Endothelial cell of umbilical vein (primary cell): ENCODE data around the gene CABYR. TPM values are rescaled to one million over a fixed set of nuclear protein-coding genes. Genes with fewer than 3 reads are reported as not detected.

Experiments used
- BruUV-seq: library from RNA; stranded (reverse); fragments of 400-500 nt; replicated peaks from 2 replicates; lab custom pipeline; 2021; lab: Mats Ljungman, UMichigan
- CTCF ChIA-PET: fragments of 300-600, 350-600 bp; sonication (Branson Sonifier 250); formaldehyde crosslinking; loops from one replicate; lab custom pipeline; 2021; ENCODE audit warnings: antibody characterized with exemption, inconsistent platforms; lab: Charles Lee
- POLR2A ChIA-PET: fragments of 300-600, 350-600 bp; sonication (Branson Sonifier 250); formaldehyde crosslinking; loops from one replicate; lab custom pipeline; 2021; ENCODE audit warnings: antibody characterized with exemption, inconsistent platforms; lab: Charles Lee
- DNase-seq: peaks from one replicate; pipeline ENCODE4 v3.0.0-alpha.2; 2011; ENCODE audit warnings: low read depth, low spot score
- FAIRE-seq: peaks from 2 replicates; lab custom pipeline; 2011; peaks lifted over from hg19 to GRCh38; lab: Jason Lieb, UNC
- H2AFZ ChIP-seq: 2 replicates; pipeline ENCODE4 v1.6.0; 2012; ENCODE audit warnings: low read depth, low read length, control low read depth, inconsistent platforms
- H3K27ac ChIP-seq: 2 replicates; pipeline ENCODE4 v1.5.1; 2011; ENCODE audit warnings: low read depth, mild to moderate bottlenecking, control low read depth, low read length, moderate library complexity; ENCODE audit not compliant: insufficient read depth
- H3K27me3 ChIP-seq, 2 experiments: 2 replicates each; pipeline versions ENCODE4 v1.6.0 to v1.6.1; 2011; ENCODE audit warnings: low read length in 2 of 2, mixed read lengths in 1 of 2; ENCODE audit not compliant: control insufficient read depth in 2 of 2, insufficient read depth in 2 of 2
- H3K36me3 ChIP-seq, 2 experiments: 2 replicates in 1 of 2; 3 replicates in 1 of 2; pipeline ENCODE4 v1.5.1; 2011; ENCODE audit warnings: low read length in 2 of 2, mild to moderate bottlenecking in 1 of 2, moderate library complexity in 1 of 2; ENCODE audit not compliant: control insufficient read depth in 2 of 2, insufficient read depth in 2 of 2; ENCODE audit errors: extremely low read depth in 1 of 2
- H3K4me1 ChIP-seq: 3 replicates; pipeline ENCODE4 v1.5.1; 2011; ENCODE audit warnings: mild to moderate bottlenecking, low read length; ENCODE audit not compliant: control insufficient read depth, insufficient read depth; ENCODE audit errors: extremely low read depth
- H3K4me2 ChIP-seq: 2 replicates; pipeline ENCODE4 v1.6.1; 2011; ENCODE audit warnings: low read length, control low read depth, mixed read lengths; ENCODE audit not compliant: insufficient read depth
- H3K4me3 ChIP-seq, 3 experiments: fragments of 200-600 bp in 1 of 3; sonication (generic), shearing (Covaris generic) in 1 of 3; replicated peaks in 1 of 3; 2 replicates each; pipeline ENCODE4 v1.5.1; 2011 to 2016; ENCODE audit warnings: control low read depth in 3 of 3, low read length in 3 of 3, mild to moderate bottlenecking in 2 of 3, inconsistent platforms in 1 of 3, low read depth in 1 of 3, moderate library complexity in 1 of 3; ENCODE audit not compliant: insufficient read depth in 1 of 3
- H3K79me2 ChIP-seq: 2 replicates; pipeline ENCODE4 v1.6.0; 2012; ENCODE audit warnings: low read length, inconsistent platforms; ENCODE audit not compliant: control insufficient read depth, insufficient read depth
- H3K9ac ChIP-seq: replicated peaks from 2 replicates; pipeline ENCODE3; 2011; ENCODE audit warnings: low read length, control low read depth; ENCODE audit not compliant: insufficient read depth; ENCODE audit errors: extremely low read depth
- H3K9me1 ChIP-seq: replicated peaks from 3 replicates; pipeline ENCODE4 v1.6.0; 2011; ENCODE audit warnings: mild to moderate bottlenecking, low read length; ENCODE audit not compliant: control insufficient read depth, insufficient read depth; ENCODE audit errors: extremely low read depth
- H3K9me3 ChIP-seq: replicated peaks from 2 replicates; pipeline ENCODE4 v1.5.1; 2012; ENCODE audit warnings: low read length, inconsistent platforms; ENCODE audit not compliant: control insufficient read depth, insufficient read depth
- H4K20me1 ChIP-seq: replicated peaks from 2 replicates; pipeline ENCODE3; 2011; ENCODE audit warnings: mild to moderate bottlenecking, low read length; ENCODE audit not compliant: control insufficient read depth, insufficient read depth; ENCODE audit errors: extremely low read depth
- EZH2 ChIP-seq: IDR thresholded peaks from 2 replicates; pipeline ENCODE4 v1.6.1; 2012; ENCODE audit warnings: borderline replicate concordance, low read depth, mild to moderate bottlenecking, moderate library complexity, low read length, inconsistent platforms; ENCODE audit not compliant: severe bottlenecking
- FOS ChIP-seq: IDR thresholded peaks from 2 replicates; pipeline ENCODE4 v1.6.1; 2011; ENCODE audit warnings: mild to moderate bottlenecking, low read length, moderate library complexity, borderline replicate concordance; ENCODE audit not compliant: insufficient read depth
- GATA2 ChIP-seq: IDR thresholded peaks from 2 replicates; pipeline ENCODE4 v1.7.0; 2011; ENCODE audit warnings: low read depth, mild to moderate bottlenecking, moderate library complexity, mixed read lengths, low read length; ENCODE audit not compliant: insufficient read length, insufficient read depth
- JUN ChIP-seq: IDR thresholded peaks from 2 replicates; pipeline ENCODE4 v1.6.1; 2011; ENCODE audit warnings: borderline replicate concordance, low read depth; ENCODE audit not compliant: insufficient read length, insufficient read depth
- MYC ChIP-seq: IDR thresholded peaks from one replicate; pipeline ENCODE4 v1.6.1; 2011; ENCODE audit warnings: mild to moderate bottlenecking, low read depth, low read length
- POLR2A ChIP-seq: IDR thresholded peaks from 2 replicates; pipeline ENCODE4 v1.6.1; 2012; ENCODE audit warnings: low read depth, mild to moderate bottlenecking, control low read depth, low read length
- POLR2AphosphoS5 ChIP-seq: IDR thresholded peaks from 2 replicates; pipeline ENCODE4 v1.6.1; 2012; ENCODE audit warnings: low read depth, mild to moderate bottlenecking, control low read depth, low read length, moderate library complexity; ENCODE audit not compliant: insufficient read depth
- dilution Hi-C: fragments of 300-500 bp; cut with MboI; formaldehyde crosslinking; loops from one replicate; pipeline ENCODE4 v1.15.0; 2019; ENCODE audit warnings: low sequenced_read_pairs; ENCODE audit not compliant: extremely low pct_ligation_motif_present
- intact Hi-C: fragments of 100-400 bp; cut with micrococcal nuclease; formaldehyde crosslinking; loops from one replicate; pipeline ENCODE4 v1.10.0; 2022
- polyA plus RNA-seq, 4 experiments: library from polyadenylated mRNA; depleted of rRNA in 3 of 4; stranded (reverse) in 3 of 4; unstranded in 1 of 4; fragments of >200 nt; gene quantifications; 2 replicates each; pipeline versions ENCODE4 v1.2.1 to v1.2.3, GENCODE V29; 2011 to 2012; ENCODE audit warnings: missing spikeins in 1 of 4
- total RNA-seq: library from RNA; stranded (reverse); gene quantifications from 2 replicates; pipeline ENCODE4 v1.2.3, GENCODE V29; 2021
- TF ChIP-seq, protein P1 (sequence below), 2 donors: IDR thresholded peaks; 1 replicate in 1 of 2; 2 replicates in 1 of 2; pipeline ENCODE4 v1.5.1; 2011; ENCODE audit warnings: low read length in 2 of 2, mild to moderate bottlenecking in 2 of 2, moderate library complexity in 2 of 2, control low read depth in 1 of 2, inconsistent platforms in 1 of 2, low read depth in 1 of 2; ENCODE audit not compliant: insufficient read depth in 1 of 2; ENCODE audit errors: extremely low read depth in 1 of 2
- TF ChIP-seq, protein P2 (sequence below): IDR thresholded peaks from 2 replicates; pipeline ENCODE4 v1.6.1; 2011; ENCODE audit not compliant: insufficient read depth, insufficient read length

CABYR gene
- total and polyA plus RNA-seq, 2 donors (not counting 3 experiments of a cell fraction or from before 2014, with no cell fraction given), result 3.9 to 8.9 TPM

DNA sequence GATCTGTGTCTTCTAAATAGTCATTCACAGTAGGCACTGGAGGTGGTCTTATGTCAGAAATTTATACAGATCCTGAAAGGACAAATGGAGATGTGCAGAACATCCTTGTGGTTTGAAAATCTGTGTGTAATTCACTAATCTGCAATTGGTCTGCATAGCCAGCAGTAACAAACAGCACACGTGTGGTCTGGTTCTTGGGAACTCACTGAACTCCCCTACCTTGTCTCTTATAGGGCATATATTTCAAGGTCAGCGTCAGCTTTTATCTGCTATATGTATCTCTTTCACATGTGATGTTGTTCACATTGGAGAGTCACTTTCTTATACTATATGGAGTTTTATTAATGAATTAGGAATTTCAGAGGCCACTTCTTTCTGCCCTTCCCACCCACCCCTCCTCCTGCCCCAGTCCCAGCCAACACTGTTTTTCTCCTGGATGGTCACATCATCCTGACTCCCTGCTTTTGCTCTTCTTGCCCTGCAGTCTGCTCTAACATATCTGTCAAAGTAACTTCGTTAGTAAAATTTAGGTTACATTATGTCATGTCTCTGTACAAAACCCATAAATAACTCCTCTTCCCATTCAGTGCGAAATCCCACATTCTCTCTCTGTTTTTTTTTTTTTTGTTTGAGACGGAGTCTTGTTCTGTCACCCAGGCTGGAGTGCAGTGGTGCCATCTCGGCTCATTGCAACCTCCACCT, 35.4 kb upstream of the CABYR start:
- H3K4me1 ChIP-seq, result no peaks in the 10 kb centered on the region
- H3K79me2 ChIP-seq, result no peaks in the 10 kb centered on the region
- BruUV-seq, result no TSS peak
- H3K36me3 ChIP-seq, result no peaks in the 10 kb centered on the region
- H3K9me1 ChIP-seq, result no peaks in the 10 kb centered on the region
- no peaks in the 10 kb centered on the region for H4K20me1 ChIP-seq
- CTCF ChIA-PET, result interaction anchor here (1.3 to 1.4 kb wide), 2 partner anchors 12 to 22 kb away, joined by 3 read pairs; no protein-coding TSS in a partner anchor
- no peak overlapping the region for H3K4me2 ChIP-seq
- H3K27ac ChIP-seq, result no peak overlapping the region
- dilution Hi-C loops, result loop anchor here (25.0 kb wide), 1 partner anchor 491 kb away; no protein-coding TSS in a partner anchor
- no peak overlapping the region for H3K9ac ChIP-seq
- no peak for FAIRE-seq
- no peak for DNase-seq
- POLR2A ChIA-PET, result no interaction called here
- TF ChIP-seq, protein P1, sequence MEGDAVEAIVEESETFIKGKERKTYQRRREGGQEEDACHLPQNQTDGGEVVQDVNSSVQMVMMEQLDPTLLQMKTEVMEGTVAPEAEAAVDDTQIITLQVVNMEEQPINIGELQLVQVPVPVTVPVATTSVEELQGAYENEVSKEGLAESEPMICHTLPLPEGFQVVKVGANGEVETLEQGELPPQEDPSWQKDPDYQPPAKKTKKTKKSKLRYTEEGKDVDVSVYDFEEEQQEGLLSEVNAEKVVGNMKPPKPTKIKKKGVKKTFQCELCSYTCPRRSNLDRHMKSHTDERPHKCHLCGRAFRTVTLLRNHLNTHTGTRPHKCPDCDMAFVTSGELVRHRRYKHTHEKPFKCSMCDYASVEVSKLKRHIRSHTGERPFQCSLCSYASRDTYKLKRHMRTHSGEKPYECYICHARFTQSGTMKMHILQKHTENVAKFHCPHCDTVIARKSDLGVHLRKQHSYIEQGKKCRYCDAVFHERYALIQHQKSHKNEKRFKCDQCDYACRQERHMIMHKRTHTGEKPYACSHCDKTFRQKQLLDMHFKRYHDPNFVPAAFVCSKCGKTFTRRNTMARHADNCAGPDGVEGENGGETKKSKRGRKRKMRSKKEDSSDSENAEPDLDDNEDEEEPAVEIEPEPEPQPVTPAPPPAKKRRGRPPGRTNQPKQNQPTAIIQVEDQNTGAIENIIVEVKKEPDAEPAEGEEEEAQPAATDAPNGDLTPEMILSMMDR (IDR thresholded peaks at IDR 0.05; ENCODE audit: extremely low read depth in 1 of 2, insufficient read depth in 1 of 2, low read depth in 1 of 2, low read length in 2 of 2), result no peak
- TF ChIP-seq POLR2AphosphoS5 (no peak), GATA2 (no peak)
- no peaks in the 10 kb centered on the region for H3K27me3 ChIP-seq
- H3K4me3 ChIP-seq, result no peak overlapping the region
- intact Hi-C loops, result no loop called here
- no peak overlapping the region for H2AFZ ChIP-seq
- no peaks in the 10 kb centered on the region for H3K9me3 ChIP-seq

DNA sequence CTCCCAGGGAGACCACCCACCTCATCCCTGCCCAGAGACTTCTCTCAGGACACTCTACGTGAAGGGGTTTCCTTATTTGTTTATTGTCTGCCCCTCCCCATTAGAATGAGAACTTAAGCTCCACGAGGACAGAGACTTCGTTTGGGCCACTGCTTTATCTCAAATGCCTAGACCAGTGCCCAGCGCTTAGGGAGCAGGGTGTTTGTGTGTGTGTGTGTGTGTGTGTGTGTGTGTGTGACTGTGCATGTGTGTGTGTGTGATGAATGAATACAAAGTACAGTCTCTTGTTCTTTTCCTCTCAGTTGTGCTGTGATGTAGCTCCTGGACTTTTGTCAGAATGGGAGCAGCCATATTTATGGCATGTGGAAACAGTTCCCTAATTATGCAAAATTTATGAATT, 34.4 kb upstream of the CABYR start:
- no peak overlapping the region for H3K27ac ChIP-seq
- ChIA-PET CTCF (interaction anchor here (1.3 to 1.4 kb wide), 2 partner anchors 11 to 23 kb away, joined by 3 read pairs; no protein-coding TSS in a partner anchor), POLR2A (no interaction called here)
- no peak overlapping the region for H2AFZ ChIP-seq
- no peak overlapping the region for H3K9ac ChIP-seq
- no peak for FAIRE-seq
- no peak for TF ChIP-seq GATA2
- no peak for TF ChIP-seq FOS
- no peak for TF ChIP-seq MYC
- TF ChIP-seq JUN, result no peak
- TF ChIP-seq POLR2AphosphoS5, result no peak
- no peak for TF ChIP-seq POLR2A
- TF ChIP-seq, protein P2, sequence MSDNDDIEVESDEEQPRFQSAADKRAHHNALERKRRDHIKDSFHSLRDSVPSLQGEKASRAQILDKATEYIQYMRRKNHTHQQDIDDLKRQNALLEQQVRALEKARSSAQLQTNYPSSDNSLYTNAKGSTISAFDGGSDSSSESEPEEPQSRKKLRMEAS, result no peak
- TF ChIP-seq, protein P1 (IDR thresholded peaks at IDR 0.05; ENCODE audit: extremely low read depth in 1 of 2, insufficient read depth in 1 of 2, low read depth in 1 of 2, low read length in 2 of 2), result no peak
- TF ChIP-seq EZH2, result no peak
- intact Hi-C loops, result no loop called here
- no peaks in the 10 kb centered on the region for H3K79me2 ChIP-seq
- no peaks in the 10 kb centered on the region for H3K36me3 ChIP-seq
- no peak overlapping the region for H3K4me3 ChIP-seq
- BruUV-seq, result no TSS peak
- H3K4me2 ChIP-seq, result no peak overlapping the region
- dilution Hi-C loops, result loop anchor here (25.0 kb wide), 1 partner anchor 492 kb away; no protein-coding TSS in a partner anchor
- H3K9me1 ChIP-seq, result no peaks in the 10 kb centered on the region
- H3K4me1 ChIP-seq, result no peaks in the 10 kb centered on the region
- H3K9me3 ChIP-seq, result no peaks in the 10 kb centered on the region
- no peaks in the 10 kb centered on the region for H4K20me1 ChIP-seq
- H3K27me3 ChIP-seq, result no peaks in the 10 kb centered on the region
- DNase-seq, result no peak
